NCI-H748 treated with DMSO at 0.1 percent for 48 hours (cell line): ENCODE measurements around the gene C11orf68.

Experiments
- DNase-seq: peaks from one replicate; lab custom pipeline; 2025; lab: John Stamatoyannopoulos, UW

The C11orf68 gene

DNA sequence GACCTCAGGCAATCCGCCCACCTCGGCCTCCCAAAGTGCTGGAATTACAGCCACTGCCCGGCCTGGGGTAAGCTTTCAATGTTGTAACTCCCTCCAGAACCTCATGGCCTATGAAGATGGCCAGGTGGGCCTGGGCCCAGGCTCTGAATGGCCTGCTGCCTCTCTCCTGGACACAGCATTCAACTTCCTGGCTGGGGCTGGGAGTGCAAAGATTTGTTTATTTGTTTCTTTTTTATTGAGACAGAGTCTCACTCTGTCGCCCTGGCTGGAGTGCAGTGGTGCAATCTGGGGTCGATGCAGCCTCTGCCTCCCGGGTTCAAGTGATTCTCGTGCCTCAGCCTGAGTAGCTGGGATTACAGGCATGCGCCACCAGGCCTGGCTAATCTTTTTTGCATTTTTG lies 25.9 kb upstream of the C11orf68 start:
- no peak for DNase-seq

DNA sequence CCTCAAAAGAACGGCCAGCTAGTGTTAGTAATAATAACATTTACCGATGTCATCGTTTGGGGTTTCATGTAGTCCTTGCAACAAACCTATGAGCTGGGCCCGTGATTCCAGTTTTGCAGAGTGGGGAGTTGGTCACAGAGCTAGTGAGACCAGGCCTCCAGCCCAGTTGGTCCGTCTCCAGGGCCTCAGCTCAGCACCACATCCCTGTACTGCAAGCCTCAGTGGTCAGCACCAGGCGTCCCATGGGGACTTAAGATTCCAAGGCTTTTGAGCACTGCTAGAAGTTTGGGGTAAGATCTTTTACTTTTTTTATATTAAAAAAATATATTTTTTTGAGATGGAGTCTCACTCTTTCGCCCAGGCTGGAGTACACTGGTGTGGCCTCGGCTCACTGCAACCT lies 25.3 kb upstream of the C11orf68 start:
- no peak for DNase-seq

DNA sequence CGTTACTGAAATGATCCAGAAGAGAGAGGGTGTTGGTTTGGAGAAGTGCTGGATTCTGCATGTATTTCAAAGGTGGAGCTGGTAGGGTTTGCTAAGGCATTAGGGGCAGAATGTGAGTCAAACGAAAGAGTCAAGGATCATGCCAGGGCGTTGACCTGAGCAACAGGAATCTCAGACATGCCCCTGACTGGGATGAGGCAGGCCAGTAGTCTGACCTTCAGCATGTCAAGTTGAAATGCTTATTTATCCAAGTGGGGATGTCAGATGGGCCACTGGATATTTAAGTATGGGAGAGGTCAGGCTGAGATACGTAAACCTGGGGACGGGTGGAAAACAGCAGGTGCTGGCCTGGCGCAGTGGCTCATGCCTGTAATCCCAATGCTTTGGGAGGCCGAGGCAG lies 23.7 kb upstream of the C11orf68 start:
- no peak for DNase-seq

DNA sequence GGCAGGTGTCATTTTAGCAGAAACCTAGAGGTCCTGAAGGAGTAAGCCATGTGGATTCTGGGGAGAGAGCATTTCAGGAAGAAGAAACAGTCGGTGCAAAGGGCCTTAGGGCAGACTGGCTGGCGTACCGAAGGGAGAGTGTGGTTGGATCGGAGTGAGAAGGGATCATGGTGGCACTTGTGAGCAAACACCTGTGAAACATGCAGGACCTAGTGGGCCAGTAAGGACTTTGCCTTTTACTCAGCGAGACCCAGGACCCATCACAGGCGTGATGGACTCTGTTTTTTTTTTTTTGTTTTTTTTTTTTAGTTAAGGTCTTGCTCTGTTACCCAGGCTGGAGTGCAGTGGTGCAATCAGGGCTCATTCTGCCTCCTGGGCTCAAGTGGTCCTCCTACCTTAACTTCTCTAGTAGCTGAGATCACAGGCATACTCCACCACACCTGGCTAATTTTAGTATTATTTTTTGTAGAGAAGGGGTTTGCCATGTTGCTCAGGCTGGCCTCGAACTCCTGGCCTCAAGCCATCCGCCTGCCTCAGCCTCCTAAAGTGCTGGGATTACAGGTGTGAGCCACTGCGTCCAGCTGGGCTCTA lies 23.0 kb upstream of the C11orf68 start:
- DNase-seq, result no peak

DNA sequence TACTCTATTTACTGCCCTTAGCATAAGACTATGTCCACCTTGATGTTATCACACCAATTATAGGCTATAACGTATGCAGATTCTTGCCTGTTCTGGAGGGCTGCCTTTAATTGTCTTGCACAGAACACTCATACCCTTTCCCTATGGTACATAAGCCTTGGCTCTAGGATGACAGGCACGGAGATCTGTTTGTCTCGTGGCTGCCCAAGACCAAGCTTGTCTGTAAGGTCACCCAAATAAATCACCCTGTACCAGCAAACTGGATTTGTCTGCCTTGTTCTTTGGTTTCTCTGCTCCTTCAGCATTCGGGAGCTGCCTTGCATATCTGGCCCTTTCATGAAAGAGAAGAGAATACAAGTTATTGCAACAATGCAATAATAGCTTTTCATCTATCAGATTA lies 18.9 kb upstream of the C11orf68 start:
- no peak for DNase-seq

DNA sequence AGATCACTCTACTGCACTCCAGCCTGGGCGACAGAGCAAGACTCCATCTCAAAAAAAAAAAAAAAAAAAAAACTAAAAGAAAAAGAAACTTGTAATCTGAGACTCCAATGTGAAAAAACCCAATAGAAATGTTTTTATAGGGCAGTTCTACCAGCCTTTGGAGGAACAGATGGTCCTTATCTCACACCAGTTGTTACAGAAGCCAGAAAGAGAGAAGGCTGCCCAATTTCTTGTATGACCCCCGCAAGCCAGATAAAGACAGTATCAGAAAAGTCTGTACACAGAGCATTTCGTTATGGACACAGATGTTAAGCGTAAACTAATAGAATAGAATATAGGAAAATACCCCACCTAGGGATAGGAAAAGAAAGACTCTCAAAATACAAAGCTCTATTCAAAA lies 15.2 kb upstream of the C11orf68 start:
- DNase-seq, result no peak

DNA sequence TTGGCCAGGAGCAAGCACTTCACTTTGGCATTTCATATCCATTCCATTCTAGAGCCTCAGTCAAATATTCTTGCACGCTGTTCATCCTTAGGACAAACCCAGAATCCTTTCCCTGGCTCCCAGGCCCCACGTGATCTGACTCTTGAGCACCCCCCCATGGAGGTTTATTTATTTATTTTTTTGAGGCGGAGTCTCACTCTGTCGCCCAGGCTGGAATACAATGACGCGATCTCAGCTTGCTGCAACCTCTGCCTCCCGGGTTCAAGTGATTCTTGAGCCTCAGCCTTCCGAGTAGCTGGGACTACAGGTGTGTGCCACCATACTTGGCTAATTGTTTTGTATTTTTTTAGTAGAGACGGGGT lies 13.7 kb upstream of the C11orf68 start:
- no peak for DNase-seq

DNA sequence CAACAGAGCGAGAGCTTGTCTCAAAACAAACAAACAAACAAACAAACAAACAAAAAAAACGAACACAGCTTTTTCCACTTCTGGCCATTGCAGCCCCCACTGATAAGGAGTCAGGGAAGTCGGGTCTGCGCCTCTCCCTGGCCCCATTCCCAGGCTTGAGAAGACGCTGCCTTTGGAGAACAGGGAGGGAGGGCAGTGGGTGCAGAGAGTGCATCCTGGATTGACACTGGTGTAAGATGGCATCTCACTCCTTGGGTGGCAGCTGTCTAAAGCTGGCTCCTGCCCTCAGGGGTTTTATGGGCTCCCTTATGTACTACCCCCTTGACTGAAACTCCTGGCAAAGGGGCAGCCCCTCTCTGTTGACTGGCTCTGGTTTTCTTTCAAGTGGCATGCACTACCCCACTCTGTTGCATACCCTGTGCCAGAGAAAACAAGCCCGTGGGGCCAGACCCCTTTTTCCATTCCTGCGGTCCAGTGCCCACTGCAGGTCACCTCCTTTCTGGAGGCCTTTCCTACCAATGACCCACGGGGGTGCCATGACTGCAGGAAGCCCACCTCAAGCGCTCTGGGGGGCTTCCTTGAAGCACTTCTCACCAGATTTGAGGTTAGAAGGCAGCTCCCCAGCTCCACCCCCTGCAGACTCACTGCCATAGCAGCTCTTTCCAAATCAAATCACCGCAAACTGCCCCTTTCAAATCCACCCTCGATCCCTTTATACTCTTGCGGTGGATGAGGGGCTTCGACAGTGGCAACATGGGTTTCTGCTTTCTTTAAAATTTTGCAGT lies 13.1 kb upstream of the C11orf68 start:
- DNase-seq, result no peak

DNA sequence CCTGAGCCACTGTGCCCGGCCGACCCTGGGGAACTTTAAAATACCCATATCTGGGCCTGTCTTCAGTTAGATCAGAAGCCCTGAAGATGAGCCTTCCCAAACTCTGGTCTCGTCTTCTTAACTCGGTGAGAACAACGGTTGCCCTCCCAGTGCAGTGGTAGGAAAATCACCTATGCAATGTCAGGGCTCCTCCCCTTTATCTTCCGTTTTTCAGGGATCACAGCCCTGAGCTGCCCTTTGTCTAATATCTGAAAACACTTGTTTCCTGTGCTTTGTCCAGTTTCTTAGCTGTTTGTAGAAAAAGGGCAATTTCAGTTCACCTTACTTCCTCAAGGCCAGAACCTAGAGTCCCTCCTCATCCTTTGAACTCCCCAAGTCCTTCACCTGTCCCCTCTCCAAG lies 9.8 kb upstream of the C11orf68 start:
- no peak for DNase-seq

DNA sequence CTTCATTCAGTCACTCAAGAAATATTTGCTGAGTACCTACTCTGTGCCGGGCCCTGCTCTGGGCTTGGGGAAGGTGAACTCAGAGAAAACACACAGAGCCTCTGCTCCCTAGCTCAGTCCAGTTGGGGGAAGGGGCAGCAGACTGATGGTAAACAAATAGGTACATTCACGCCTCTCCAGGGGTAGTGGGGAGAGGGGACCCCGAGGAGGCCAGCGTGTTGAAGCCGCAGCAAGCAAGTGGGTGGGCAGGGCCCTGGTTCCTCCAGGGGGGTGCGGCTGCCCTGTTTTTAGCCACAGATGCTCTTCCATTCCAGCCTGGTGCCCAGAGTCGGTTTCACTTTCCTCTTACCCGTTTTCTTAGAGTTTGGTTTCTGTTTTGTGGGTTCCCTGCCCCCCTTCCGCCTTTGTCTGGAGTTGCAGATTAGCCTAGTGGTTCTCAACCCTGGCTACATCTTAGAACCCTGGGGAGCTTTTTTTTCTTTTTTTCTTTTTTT lies 9.1 kb upstream of the C11orf68 start:
- DNase-seq, result no peak

DNA sequence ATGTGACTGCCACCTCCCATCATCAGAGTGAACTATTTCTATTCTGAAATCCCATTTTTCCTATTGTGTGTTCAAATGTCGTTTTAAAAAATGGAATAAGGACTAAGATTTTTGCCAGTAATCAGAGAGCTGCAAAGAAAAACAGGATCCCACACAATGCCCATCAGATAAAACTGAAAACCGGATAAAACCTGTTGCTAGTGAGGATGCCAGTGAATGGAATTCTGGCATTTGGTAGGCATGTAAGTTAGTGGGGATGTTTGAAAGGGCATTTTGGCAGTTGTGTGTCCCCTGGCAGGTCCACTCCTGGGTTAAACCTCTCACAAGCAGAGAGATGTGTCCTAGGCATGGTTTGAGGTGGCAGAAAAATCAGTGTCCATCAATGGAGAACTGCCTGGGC lies 6.5 kb upstream of the C11orf68 start:
- no peak for DNase-seq

DNA sequence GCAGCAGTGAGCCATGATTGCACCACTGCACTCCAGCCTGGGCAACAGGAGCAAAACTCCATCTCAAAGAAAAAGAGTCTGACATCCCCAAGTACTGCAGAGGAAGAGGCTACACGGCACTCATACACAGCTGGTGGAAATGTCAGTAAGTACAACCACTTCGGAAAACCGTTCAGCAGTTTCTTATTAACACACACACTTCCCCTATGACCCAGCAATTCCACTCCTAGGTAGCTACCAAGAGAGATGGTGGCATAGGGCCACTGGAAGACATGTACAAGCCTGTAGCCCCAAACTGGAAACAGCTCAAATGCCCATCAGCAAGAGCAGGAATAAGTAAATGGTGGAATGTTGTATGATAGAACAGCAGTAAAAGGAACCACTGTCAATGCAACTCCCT lies 3.7 kb upstream of the C11orf68 start:
- DNase-seq, result no peak

DNA sequence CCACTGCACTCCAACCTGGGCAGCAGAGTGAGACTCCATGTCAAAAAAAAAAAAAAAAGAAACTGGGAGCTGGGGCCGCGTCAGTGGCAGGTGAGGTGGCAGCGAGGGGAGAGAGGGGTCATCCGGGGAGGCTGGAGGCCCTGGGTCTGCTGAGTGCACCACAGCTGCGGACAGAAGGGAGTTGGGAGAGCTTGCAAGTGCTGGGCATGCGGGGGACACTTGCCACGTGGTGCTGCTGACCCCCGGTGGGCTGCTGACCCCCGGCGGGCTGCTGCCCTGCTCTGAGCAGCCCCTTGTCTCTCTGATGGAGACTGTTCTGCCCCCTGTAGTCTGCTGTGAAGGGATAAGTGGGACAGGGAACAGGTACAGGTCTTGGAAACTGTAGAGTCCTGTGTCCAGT lies 3.0 kb upstream of the C11orf68 start:
- no peak for DNase-seq

DNA sequence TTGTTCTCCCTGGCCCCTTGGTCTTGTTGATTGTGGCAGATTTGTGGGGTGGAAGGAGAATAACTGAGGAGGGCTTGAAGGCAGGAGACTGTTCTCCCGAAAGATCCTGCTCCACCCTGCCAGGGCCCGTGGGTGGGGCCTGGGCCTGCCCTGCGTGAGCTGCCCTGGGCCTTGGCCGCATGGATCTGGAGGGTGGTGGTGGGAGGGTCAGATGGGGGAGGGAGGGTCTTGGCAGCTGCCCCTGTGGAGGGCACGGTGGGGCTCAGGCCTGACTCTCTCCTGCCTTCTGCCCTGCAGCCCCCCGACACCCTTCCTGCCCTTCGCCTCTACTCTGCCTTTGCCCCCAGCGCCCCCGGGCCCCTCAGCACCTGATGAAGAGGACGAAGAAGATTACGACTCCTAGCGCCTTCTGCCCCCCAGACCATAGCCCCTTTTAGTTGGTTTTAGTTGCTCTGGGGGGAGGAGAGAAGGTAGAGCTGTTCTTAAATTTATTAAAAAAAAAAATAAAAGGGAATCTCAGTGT lies 2.2 kb upstream of the C11orf68 start:
- no peak for DNase-seq

DNA sequence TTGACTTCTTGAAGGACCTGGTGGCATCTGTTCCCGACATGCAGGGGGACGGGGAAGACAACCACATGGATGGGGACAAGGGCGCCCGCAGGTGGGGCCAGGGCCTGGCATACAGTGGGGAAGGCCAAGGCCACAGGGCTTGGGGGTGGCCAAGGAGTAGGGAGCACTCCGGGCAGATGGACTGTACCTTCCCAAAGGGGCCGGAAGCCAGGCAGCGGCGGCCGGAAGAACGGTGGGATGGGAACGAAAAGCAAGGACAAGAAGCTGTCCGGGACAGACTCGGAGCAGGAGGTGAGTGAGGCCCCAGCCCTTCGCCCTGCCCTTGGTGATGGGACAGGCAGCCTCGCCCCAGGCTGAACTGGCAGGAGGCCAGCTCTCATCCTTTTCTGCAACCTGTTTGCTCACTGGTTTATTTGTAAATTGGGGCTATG lies 1.5 kb upstream of the C11orf68 start:
- no peak for DNase-seq

DNA sequence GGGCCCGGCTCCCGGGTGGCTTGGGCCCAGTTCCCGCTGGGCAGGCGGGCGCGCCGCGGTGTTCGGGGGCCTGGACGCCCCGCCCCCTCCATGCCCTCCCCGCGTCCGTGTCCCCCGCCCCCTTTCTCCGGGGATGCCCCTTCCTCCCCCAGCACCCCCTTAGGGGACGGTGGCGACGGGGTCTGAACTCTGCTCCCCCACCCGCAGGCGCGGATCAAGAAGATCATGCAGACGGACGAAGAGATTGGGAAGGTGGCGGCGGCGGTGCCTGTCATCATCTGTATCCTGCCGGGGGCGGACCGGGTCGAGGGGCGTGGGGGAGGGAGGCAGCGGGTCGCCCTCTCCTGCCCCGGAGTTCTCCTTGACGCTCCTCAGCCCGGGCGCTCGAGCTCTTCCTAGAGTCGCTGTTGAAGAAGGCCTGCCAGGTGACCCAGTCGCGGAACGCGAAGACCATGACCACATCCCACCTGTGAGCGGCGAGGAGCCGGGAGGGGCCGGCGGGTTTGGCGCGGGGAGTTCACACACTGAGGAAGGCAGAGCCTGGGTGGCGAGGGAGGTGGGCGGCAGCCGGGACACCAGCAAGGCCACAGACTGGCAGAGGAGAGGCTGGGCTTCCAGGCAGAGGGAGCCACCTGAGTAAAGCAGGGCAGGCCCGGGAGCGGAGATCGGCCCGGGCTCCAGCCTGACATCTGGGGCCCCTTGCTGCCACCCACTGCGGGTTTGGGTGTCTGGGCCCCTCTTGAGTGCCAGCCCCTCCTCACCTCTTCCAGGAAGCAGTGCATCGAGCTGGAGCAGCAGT lies 910 bp upstream of the C11orf68 start:
- DNase-seq, result no peak

DNA sequence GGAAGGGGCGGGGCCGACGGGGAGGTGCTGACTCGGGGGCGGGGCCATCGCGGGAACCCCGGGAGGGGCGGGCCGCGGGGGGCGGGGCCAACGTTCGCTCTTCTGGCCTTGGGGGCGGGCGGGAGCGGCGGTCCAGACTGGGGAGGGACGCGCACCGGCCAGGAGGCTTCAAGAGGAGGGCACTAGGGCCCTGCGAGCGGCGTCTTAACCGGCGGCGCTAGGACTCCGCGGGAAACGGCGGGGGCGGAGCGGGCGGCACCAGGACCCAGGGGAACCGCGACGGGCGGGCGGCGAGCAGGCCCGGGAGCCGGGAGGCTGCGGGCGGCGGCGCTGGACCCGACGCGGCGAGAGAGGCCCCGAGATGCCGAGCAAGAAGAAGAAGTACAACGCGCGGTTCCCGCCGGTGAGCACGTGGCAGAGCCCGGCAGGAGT lies 295 bp upstream of the C11orf68 start, which contains the start of gene DRAP1:
DRAP1 (plus strand) TSS at position 286 of the 432 bp plus-strand sequence; CDS start at position 362, 76 bp downstream.
- DNase-seq, result peak; percentile 93

DNA sequence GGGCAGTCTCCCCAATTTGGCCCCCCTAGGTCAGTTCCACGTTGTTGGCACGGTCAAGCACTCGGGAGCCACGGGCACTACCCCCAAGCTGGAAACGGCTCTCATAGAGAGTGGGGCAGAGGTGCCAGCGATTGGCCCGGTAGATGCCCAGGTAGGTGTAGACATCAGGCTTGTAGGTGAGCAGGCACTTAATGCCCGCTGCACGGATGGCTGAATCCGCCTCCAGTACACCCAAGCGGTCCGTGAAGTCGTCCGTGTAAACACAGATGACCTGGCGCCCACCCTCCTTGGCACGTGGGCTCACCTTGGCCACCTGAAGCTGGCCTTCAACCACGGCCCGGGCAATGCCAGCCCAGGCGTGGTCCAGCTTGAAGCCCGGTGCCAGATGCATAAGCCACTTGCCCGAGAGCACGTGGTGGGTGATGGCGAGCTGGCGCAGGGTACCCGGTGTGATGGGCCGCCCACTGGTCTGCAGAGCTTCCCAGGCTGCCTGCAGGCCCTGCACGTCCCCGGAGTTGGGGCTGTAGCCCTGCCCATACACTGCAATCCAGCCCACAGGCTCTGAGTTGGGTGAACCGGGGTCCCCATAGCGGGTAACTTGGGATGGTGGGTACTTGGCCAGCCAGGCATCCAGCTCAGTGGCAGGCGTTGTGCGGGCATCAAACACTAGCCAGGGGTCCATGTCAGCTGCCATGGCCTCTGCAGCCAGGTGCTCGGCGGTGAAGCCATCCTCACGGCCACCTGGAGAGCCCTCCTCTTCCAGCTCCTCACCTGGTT lies 1.2 kb downstream of the C11orf68 start:
- DNase-seq, result no peak

DNA sequence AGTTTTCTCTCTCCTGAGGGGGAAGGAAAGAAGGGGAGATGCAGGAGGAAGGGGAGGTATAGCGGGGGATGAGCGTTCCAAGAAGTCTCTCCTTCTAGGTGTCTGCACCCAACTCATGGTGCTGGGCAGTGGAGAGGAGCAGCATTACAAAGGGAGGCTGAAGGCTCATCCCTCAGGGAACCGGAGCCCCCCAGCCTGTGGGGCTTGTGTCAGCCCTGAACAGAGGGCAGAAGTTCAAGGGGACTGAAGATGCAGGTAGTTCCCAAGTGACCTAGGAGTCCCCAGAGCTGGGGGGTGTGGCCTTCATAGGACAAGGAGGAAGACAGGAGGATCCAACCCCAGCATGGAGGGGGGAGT lies 1.8 kb downstream of the C11orf68 start:
- DNase-seq, result no peak

DNA sequence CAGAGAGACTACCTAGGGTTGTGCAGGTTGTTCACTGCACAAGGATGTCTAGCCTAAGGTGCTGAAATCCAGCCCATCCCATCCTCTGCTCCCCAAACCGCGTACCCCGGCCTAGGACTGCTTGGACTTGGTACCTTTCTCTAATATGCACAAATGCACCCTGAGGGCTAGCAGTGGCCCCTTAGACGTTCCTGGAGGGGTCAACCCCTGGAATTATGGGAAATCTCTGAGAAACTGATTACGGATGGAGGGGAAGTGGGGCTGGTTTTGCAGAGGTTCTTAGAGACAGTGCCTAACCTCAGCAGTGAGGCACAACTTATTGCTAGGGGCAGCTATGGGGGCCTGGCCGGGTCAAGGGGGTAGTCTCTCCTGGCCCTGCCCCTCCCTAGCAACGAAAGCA lies 2.5 kb downstream of the C11orf68 start:
- no peak for DNase-seq

DNA sequence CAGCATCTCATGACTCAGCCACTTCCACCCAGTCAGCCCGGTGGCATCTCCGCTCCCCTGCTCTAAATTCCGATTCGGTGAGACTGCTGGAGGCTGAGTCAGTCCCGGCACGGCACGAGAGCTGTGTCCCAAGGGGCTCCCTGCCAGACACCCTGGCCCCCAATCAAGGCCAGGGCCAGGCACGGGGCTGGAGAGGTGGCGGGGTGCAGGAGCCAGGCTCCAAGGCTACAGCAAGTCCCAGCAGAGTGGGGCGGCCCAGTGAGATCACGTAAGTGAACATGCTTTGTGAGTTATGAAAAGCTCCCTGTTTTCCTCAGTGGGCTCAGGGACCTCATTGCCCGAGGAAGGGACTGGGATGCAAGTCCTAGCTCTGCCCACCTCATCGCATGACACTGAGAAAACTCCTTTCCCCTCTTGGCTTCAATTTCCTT lies 3.0 kb downstream of the C11orf68 start:
- no peak for DNase-seq
